ENCODE results near the gene CRACR2B.
A peak's percentile ranks its signal among the peaks of the same experiment; 100 is the strongest.

Gene CRACR2B

GRCh38 chr11:833849-834311, 6.2 kb downstream of the CRACR2B start:
- H4K20me1 ChIP-seq (ENCODE audit: insufficient read depth, low read length) = no peaks in the 10 kb centered on the region

GRCh38 chr11:834371-835316, 6.9 kb downstream of the CRACR2B start:
- no peaks in the 10 kb centered on the region for H4K20me1 ChIP-seq (ENCODE audit: insufficient read depth, low read length)
- TF ChIP-seq EZH2phosphoT487 (IDR thresholded peaks at IDR 0.05; ENCODE audit: low read length) (no peak), CTCF (IDR thresholded peaks at IDR 0.05; ENCODE audit: low read length) (no peak), EZH2 (optimal IDR thresholded peaks at IDR 0.05; ENCODE audit: low read depth, low read length) (no peak)
- no peaks in the 10 kb centered on the region for H3K36me3 ChIP-seq (replicated peaks; ENCODE audit: insufficient read depth, low read length)
- no peak overlapping the region for H3K27ac ChIP-seq (ENCODE audit: low read length)
- H3K4me3 ChIP-seq (ENCODE audit: low read length) = no peak overlapping the region
- H3K9me3 ChIP-seq (replicated peaks; ENCODE audit: insufficient read depth, low read length) = no peaks in the 10 kb centered on the region
- no peak for DNase-seq
- H3K4me1 ChIP-seq (ENCODE audit: low read length) = peaks cover 12% of the 10 kb centered on the region
- H3K27me3 ChIP-seq (replicated peaks; ENCODE audit: insufficient read depth, low read length) = peaks cover 7% of the 10 kb centered on the region; the same call in 1 of the 2 replicates
- no peak overlapping the region for H3K4me2 ChIP-seq (ENCODE audit: low read depth, low read length)
- no peaks in the 10 kb centered on the region for H3F3A ChIP-seq (ENCODE audit: insufficient read depth, low read length)
- no peaks in the 10 kb centered on the region for H3K9me2 ChIP-seq (replicated peaks; ENCODE audit: insufficient read depth, low read length)
- H3K9ac ChIP-seq (ENCODE audit: low read length) = no peak overlapping the region
- H3K79me2 ChIP-seq (ENCODE audit: low read length) = peaks cover 10% of the 10 kb centered on the region
- H2AFZ ChIP-seq (ENCODE audit: low read length) = no peak overlapping the region

More at GRCh38 chr11:833849-834311, 6.2 kb downstream of the CRACR2B start:
- H3K27ac ChIP-seq (ENCODE audit: low read length) = no peak overlapping the region
- peaks cover 20% of the 10 kb centered on the region for H3K4me1 ChIP-seq (ENCODE audit: low read length)
- H3K9me3 ChIP-seq (replicated peaks; ENCODE audit: insufficient read depth, low read length) = no peaks in the 10 kb centered on the region
- H3K27me3 ChIP-seq (replicated peaks; ENCODE audit: insufficient read depth, low read length) = peaks cover 14% of the 10 kb centered on the region
- DNase-seq = no peak
- H3K4me2 ChIP-seq (ENCODE audit: low read depth, low read length) = peak overlapping the region; percentile 93; the same call in 1 of the 2 replicates
- no peaks in the 10 kb centered on the region for H3K9me2 ChIP-seq (replicated peaks; ENCODE audit: insufficient read depth, low read length)
- peak overlapping the region; percentile 62 for H3K4me3 ChIP-seq (ENCODE audit: low read length)
- no peak overlapping the region for H3K9ac ChIP-seq (ENCODE audit: low read length)
- TF ChIP-seq EZH2phosphoT487 (IDR thresholded peaks at IDR 0.05; ENCODE audit: low read length) = no peak
- TF ChIP-seq EZH2 (optimal IDR thresholded peaks at IDR 0.05; ENCODE audit: low read depth, low read length) = no peak
- TF ChIP-seq CTCF (IDR thresholded peaks at IDR 0.05; ENCODE audit: low read length) = no peak
- H3K36me3 ChIP-seq (replicated peaks; ENCODE audit: insufficient read depth, low read length) = no peaks in the 10 kb centered on the region
- H3F3A ChIP-seq (ENCODE audit: insufficient read depth, low read length) = no peaks in the 10 kb centered on the region
- H3K79me2 ChIP-seq (ENCODE audit: low read length) = peaks cover 6% of the 10 kb centered on the region
- no peak overlapping the region for H2AFZ ChIP-seq (ENCODE audit: low read length)

DNA sequence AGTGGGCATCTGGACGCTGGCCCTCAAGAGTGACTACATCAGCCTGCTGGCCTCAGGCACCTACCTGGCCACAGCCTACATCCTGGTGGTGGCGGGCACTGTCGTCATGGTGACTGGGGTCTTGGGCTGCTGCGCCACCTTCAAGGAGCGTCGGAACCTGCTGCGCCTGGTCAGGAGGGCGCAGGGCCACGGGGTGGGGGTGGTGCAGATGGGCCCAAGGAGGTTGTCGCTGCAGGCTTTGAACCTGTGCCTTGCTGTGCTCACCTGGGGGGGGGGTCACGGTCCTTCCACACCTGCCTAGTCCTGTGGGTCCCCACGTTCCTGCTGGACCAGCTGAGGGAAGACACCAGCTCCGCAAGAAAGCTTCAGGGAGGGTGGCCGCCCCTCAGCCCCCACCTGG, 8.6 kb downstream of the CRACR2B start:
- no peak overlapping the region for H3K9ac ChIP-seq (ENCODE audit: low read length)
- peaks cover 27% of the 10 kb centered on the region for H3K79me2 ChIP-seq (ENCODE audit: low read length)

More for the DNA sequence above, 8.6 kb downstream of the CRACR2B start:
- Histone ChIP-seq H3K9me2 (replicated peaks; ENCODE audit: insufficient read depth, low read length) (no peaks in the 10 kb centered on the region), H3F3A (ENCODE audit: insufficient read depth, low read length) (no peaks in the 10 kb centered on the region), H3K36me3 (replicated peaks; ENCODE audit: insufficient read depth, low read length) (0 out of 2 replicates have a peak, but pooled peaks cover 4% of the 10 kb centered on the region), H3K27ac (ENCODE audit: low read length) (no peak overlapping the region), H4K20me1 (ENCODE audit: insufficient read depth, low read length) (peaks cover 8% of the 10 kb centered on the region), H2AFZ (ENCODE audit: low read length) (no peak overlapping the region), H3K4me1 (ENCODE audit: low read length) (peaks cover 13% of the 10 kb centered on the region), H3K4me2 (ENCODE audit: low read depth, low read length) (no peak overlapping the region), H3K4me3 (ENCODE audit: low read length) (no peak overlapping the region), H3K27me3 (replicated peaks; ENCODE audit: insufficient read depth, low read length) (0 out of 2 replicates have a peak, but pooled peaks cover 1% of the 10 kb centered on the region), H3K9me3 (replicated peaks; ENCODE audit: insufficient read depth, low read length) (no peaks in the 10 kb centered on the region)
- DNase-seq = no peak
- TF ChIP-seq EZH2phosphoT487 (IDR thresholded peaks at IDR 0.05; ENCODE audit: low read length) (no peak), CTCF (IDR thresholded peaks at IDR 0.05; ENCODE audit: low read length) (no peak), EZH2 (optimal IDR thresholded peaks at IDR 0.05; ENCODE audit: low read depth, low read length) (no peak)
